ENCODE data around the gene MAST3.

The MAST3 gene

GRCh38 chr19:18114483-18114882 is 16.9 kb downstream of the MAST3 start:
- no peak for DNase-seq

GRCh38 chr19:18117364-18117691 is 19.8 kb downstream of the MAST3 start:
- no peak for DNase-seq

GRCh38 chr19:18117692-18118378 is 20.3 kb downstream of the MAST3 start:
- DNase-seq = peak; percentile 82 to 90

- no peak for DNase-seq
Observed at GRCh38 chr19:18118420-18119012, 20.9 kb downstream of the MAST3 start.

GRCh38 chr19:18119013-18119716 is 21.6 kb downstream of the MAST3 start:
- DNase-seq = no peak

- no peak for DNase-seq
Observed at GRCh38 chr19:18119717-18120105, 22.1 kb downstream of the MAST3 start.

- no peak for DNase-seq
Observed at GRCh38 chr19:18120127-18120526, 22.5 kb downstream of the MAST3 start.

GRCh38 chr19:18121166-18121565 is 23.6 kb downstream of the MAST3 start:
- no peak for DNase-seq

- no peak for DNase-seq
Observed at GRCh38 chr19:18122424-18122823, 24.8 kb downstream of the MAST3 start.

GRCh38 chr19:18122860-18123795 is 25.6 kb downstream of the MAST3 start:
- no peak for DNase-seq

- DNase-seq = no peak
Observed at GRCh38 chr19:18123819-18124218, 26.2 kb downstream of the MAST3 start.

- no peak for DNase-seq
Observed at GRCh38 chr19:18126097-18126496, 28.5 kb downstream of the MAST3 start.

- DNase-seq = no peak
Observed at GRCh38 chr19:18128044-18128443, 30.5 kb downstream of the MAST3 start.

GRCh38 chr19:18128805-18129204 is 31.2 kb downstream of the MAST3 start:
- DNase-seq = no peak

- no peak for DNase-seq
Observed at GRCh38 chr19:18130523-18131242, 33.1 kb downstream of the MAST3 start.

GRCh38 chr19:18131841-18132596 is 34.4 kb downstream of the MAST3 start:
- DNase-seq = no peak

- no peak for DNase-seq
Observed at GRCh38 chr19:18135712-18136584, 38.4 kb downstream of the MAST3 start.

GRCh38 chr19:18137242-18137641 is 39.7 kb downstream of the MAST3 start:
- no peak for DNase-seq

- no peak for DNase-seq
Observed at GRCh38 chr19:18137657-18138339, 40.2 kb downstream of the MAST3 start.

GRCh38 chr19:18140473-18140872 is 42.9 kb downstream of the MAST3 start:
- no peak for DNase-seq

Measured in NCI-H2081 (cell line).